22Rv1 (cell line): Measurements from ENCODE around the gene TMEM184A.

Experiments
- CTCF ChIP-seq: fragments of 450-650 bp; IDR thresholded peaks from 2 replicates; pipeline ENCODE4 v1.5.1; 2017; ENCODE audit warnings: mild to moderate bottlenecking
- ZFX ChIP-seq: fragments of 450-650 bp; IDR thresholded peaks from 2 replicates; pipeline ENCODE4 v1.6.1; 2017; ENCODE audit warnings: antibody characterized with exemption, borderline replicate concordance

- no peak for TF ChIP-seq CTCF
- TF ChIP-seq ZFX = no peak
Observed at GRCh38 chr7:1554333-1555045, 1.5 kb downstream of the TMEM184A start.
